ENCODE measurements around the gene GLRX.

DNA sequence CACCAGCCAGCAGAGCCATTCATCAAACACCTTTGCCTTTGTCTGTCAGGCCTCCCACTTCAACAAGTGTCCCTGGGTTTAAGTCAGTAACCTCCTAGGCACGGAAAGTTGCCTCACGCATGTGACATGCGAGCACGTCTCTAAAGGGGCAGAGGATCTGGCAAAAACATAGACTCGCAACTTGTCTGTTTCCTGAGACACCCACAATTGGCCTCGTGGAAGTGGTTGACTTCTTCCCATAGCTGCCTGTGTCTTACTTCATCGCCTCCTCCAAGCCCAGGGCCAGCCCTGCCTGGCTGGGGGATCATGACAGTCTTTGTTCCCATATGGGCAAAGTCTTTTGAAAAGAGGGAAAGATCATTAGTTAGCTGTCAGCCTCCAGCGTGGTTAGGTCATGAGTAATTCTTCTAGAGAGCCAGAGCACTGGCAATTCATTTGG lies 35.5 kb upstream of the GLRX start:
- no peak for TF ChIP-seq CTCF (IDR thresholded peaks at IDR 0.05)
- no peak for TF ChIP-seq POLR2A (IDR thresholded peaks at IDR 0.05)

Data from heart left ventricle (tissue), 13 donors.